Activated CD8-positive, alpha-beta memory T cell treated with anti-CD3 and anti-CD28 coated beads for 1 hour (primary cell): ENCODE data around the gene BNC2.

ENCODE experiments used
- DNase-seq, 2 donors: peaks; one replicate each; pipeline ENCODE4 v3.0.0-alpha.2; 2020; ENCODE audit warnings: low read depth in 1 of 2; ENCODE audit errors: extremely low read depth in 1 of 2

BNC2 gene

GRCh38 chr9:16396389-16396788 lies 474.1 kb downstream of the BNC2 start:
- DNase-seq: no peak

DNA sequence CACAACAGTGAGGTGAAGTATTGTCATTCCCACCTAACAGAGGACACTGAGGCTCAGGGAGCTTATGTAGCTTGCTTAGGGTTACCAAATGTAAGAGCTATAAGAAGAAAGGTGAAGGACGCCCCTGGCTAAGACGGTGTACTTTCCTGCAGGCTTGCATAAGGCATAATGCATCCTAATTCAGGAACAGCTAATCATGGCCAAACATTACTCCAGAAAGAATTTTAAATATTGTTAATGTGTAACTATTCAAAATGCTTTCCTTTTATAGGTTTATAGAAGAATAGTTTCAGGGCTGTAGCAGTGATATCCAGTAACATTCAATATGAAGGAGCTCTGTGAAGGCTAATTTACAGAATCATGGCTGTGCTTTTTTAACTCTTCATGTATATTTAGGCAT lies 479.1 kb downstream of the BNC2 start:
- DNase-seq: no peak

GRCh38 chr9:16387382-16387781 lies 483.1 kb downstream of the BNC2 start:
- no peak for DNase-seq

DNA sequence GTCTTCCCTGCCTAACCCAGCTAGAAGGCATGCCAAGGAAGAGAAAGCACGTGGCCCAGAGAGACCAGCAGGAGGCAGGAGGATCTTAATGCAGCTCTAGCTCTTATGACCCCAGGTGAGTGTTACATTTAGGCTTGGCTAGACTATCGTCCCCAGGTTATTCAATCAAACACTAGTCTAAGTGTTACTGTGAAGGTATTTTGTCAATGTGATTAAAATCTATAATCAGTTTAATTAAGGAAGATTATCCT lies 483.7 kb downstream of the BNC2 start:
- no peak for DNase-seq

- DNase-seq: no peak
Measured at GRCh38 chr9:16386007-16386826, 484.3 kb downstream of the BNC2 start.

DNA sequence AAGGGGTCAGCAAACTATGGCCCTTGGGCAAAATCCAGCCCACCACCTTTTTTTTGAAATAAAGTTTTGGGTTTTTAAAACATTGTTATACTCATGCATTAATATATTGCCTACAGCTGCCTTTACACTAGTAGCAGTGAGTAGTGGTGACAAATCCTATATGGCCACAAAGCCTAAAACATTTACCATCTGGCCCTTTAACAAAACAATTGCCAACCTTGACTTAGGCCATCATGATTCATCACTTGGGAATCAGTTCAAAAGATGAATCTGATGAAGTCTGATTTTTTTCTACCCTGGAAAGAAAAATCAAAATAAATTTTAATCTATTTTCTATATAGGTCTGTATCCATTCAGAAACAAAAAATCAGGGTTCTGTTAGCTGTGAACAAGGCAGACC lies 484.9 kb downstream of the BNC2 start:
- DNase-seq: no peak

- DNase-seq: no peak
Measured at GRCh38 chr9:16384993-16385392, 485.5 kb downstream of the BNC2 start.

- DNase-seq: no peak
Measured at GRCh38 chr9:16377311-16377710, 493.2 kb downstream of the BNC2 start.

- no peak for DNase-seq
Measured at GRCh38 chr9:16371306-16371705, 499.2 kb downstream of the BNC2 start.

DNA sequence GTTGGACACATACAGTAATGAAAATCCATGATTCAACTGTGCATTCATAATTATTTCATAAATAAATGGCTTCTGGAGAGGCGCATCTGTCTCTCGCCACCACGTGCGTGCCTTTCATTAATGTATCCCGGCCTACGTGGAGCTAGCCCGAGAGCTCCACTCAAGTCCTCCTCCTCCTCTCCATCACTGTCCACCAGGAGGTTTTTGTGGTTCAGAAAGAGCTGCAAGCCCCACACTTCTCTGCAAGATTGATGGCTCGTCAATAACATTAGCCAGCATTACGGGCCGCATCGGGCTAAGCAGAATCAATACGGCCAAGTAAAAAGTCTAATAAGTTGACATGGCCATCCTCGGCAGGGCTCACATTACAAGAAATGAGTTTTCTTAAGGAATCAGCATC lies 499.8 kb downstream of the BNC2 start:
- no peak for DNase-seq

- DNase-seq: no peak
Measured at GRCh38 chr9:16369427-16369826, 501.0 kb downstream of the BNC2 start.

DNA sequence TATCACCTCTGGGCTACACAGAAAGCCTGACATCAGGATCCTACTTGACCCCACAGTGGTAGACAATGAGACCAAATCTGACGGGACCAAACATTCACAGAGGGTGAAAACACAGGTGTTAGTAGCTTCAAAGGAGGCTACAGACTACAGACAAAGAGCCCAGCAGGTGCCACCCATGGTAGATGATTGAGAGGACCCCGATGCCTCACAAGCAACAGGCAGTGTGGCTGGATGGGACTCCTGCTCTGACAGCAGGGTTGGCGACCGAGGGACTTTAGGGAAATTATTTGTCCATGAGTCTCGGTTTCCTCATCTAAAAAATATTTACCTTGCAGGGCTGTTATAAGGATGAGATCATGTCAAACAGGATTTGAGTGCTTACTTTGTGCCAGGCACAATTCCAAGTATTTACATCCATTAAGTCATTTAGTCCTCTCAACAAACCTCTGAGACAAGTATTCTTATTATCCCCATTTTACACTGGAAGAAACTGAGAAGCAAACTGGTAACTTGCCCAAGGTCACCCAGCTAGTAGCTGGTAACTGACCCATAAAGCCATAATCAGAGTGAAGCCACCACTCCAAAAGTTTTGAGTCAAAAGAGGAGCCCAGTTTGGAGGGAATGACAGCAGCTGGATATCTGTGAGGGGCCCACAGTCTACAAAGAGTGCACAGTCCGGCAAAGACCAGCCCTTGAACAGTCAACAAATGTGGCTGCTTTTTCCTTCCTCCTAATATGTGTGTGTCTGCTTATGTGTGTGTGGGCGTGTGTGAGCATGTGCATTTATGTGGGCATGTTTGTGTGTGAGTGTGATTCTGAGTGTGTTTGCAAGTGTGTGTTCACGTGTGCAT lies 502.0 kb downstream of the BNC2 start:
- DNase-seq: no peak

GRCh38 chr9:16367605-16368231 lies 502.8 kb downstream of the BNC2 start:
- DNase-seq: no peak

DNA sequence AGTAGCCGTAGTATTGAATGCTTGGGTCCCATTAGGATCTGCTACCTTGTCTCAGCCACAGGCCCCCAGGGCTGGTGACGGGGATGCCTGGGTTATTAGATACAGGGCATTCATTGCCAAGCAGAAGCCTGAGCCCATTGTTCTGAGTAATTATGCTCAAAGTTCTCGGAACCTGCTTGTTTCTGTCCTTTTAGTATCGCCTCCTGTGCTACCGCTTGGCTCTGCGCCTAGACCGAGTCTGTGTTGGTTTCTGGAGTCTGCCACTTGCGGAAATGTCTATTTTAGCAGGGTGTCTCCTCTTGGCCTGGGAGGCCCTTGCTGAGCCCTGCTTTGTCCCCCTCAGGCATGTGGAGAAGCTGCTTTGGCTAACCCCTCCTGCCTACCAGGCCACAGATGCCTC lies 506.1 kb downstream of the BNC2 start:
- no peak for DNase-seq

- no peak for DNase-seq
Measured at GRCh38 chr9:16363916-16364315, 506.6 kb downstream of the BNC2 start.

DNA sequence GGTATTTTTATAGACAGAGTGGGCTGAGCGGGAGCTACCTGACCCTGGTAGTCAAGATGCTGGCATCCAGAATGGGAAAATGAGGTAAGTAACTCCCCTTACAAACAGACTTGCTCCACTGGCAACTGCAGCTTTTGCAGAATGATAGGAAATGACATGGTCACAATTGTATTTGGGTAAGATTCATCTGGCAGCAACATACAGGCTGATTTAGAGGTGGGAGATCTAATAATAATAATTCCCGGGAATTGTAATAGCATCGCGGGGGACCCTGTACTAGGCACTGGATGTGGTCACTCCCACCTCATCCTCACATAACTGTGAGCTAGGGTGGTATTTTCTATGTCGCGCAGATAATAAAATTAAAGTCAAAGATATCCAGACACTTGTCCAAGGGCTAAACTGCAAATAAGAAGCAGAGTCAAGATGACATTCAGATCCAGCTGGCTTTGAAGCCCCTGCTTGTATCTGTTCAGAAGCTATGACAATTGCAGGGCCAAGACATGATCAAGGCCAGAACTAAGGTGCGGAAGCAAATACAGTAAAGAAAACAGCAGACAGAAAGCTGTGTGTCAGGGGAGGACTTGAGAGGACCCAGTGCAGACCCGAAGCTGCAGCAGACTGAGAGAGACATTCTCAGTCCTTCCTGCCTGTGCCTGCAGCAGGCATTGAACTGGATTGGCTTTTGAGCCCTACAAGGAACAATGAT lies 507.2 kb downstream of the BNC2 start:
- DNase-seq: no peak

GRCh38 chr9:16361939-16362338 lies 508.5 kb downstream of the BNC2 start:
- DNase-seq: no peak

- no peak for DNase-seq
Measured at GRCh38 chr9:16361118-16361517, 509.4 kb downstream of the BNC2 start.

DNA sequence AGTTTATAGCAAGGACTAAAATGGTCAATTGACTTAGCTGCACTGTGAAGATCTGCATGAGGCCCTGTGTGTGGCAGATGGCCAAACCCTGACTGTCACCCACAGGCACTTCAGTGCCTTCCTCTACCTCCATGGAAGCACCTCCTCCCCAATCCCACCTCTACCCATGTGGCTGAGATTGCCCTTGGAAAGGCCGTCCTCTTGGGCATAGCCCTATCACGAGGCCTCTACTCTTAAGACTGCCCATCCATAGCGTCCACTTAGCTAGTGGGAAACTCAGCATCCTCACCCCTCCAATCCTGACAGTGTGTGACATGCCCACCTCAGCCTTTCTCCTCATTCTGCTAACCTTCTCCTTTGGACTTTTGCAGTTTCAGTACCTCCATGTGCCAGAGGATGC lies 510.2 kb downstream of the BNC2 start:
- DNase-seq: no peak
